ACHN (cell line): ENCODE measurements around the gene DLAT.
"Not testable (repeated sequence)": the region's sequence is repeated elsewhere in the genome, so short reads cannot be mapped to it uniquely, and the experiment has no call there.

Source experiments
- DNase-seq: peaks from one replicate; pipeline ENCODE4 v3.0.0-alpha.2; 2015
- in situ Hi-C: cut with HindIII; loops from 2 replicates; pipeline ENCODE4 v1.10.0; 2017; ENCODE audit warnings: low sequenced_read_pairs, low pct_ligation_motif_present, low pct_unique_long_range_greater_than_20kb

The DLAT gene

GRCh38 chr11:112042161-112042960 lies 17.2 kb downstream of the DLAT start:
- in situ Hi-C loops = no loop called here
- DNase-seq = peak; percentile 42

GRCh38 chr11:112042961-112043304 lies 17.7 kb downstream of the DLAT start:
- no peak for DNase-seq
- in situ Hi-C loops = no loop called here

GRCh38 chr11:112044961-112045360 lies 19.8 kb downstream of the DLAT start:
- DNase-seq = no peak
- in situ Hi-C loops = no loop called here

- in situ Hi-C loops, DNase-seq: not testable (repeated sequence)
Observed at GRCh38 chr11:112046647-112047046, 21.4 kb downstream of the DLAT start.

GRCh38 chr11:112048256-112048655 lies 23.0 kb downstream of the DLAT start:
- DNase-seq, in situ Hi-C loops: not testable (repeated sequence)

- no peak for DNase-seq
- in situ Hi-C loops = no loop called here
Observed at GRCh38 chr11:112049777-112050176, 24.6 kb downstream of the DLAT start.

- in situ Hi-C loops = no loop called here
- DNase-seq = no peak
Observed at GRCh38 chr11:112050721-112051120, 25.5 kb downstream of the DLAT start.

GRCh38 chr11:112051768-112052167 lies 26.6 kb downstream of the DLAT start:
- no peak for DNase-seq
- in situ Hi-C loops = no loop called here

GRCh38 chr11:112057170-112057569 lies 32.0 kb downstream of the DLAT start:
- in situ Hi-C loops = no loop called here

GRCh38 chr11:112058103-112058502 lies 32.9 kb downstream of the DLAT start:
- in situ Hi-C loops = no loop called here
- DNase-seq = no peak

More at GRCh38 chr11:112057170-112057569, 32.0 kb downstream of the DLAT start:
- peak; percentile 36 for DNase-seq

- in situ Hi-C loops = no loop called here
Observed at GRCh38 chr11:112062923-112063322, 37.7 kb downstream of the DLAT start.

GRCh38 chr11:112073941-112074811 lies 49.0 kb downstream of the DLAT start, which contains the start of the genes NKAPD1 and PIH1D2:
Gene NKAPD1, plus strand, starts transcription at chr11:112074299. Its CDS starts 1,276 bp downstream, at chr11:112075575.
Gene PIH1D2, minus strand, starts transcription at chr11:112074017. Its CDS starts 843 bp downstream, at chr11:112073174.
- in situ Hi-C loops = no loop called here
- DNase-seq = peak; percentile 82

More at GRCh38 chr11:112062923-112063322, 37.7 kb downstream of the DLAT start:
- DNase-seq = no peak

GRCh38 chr11:112082729-112083128 lies 57.5 kb downstream of the DLAT start:
- peak; percentile 68 for DNase-seq
- in situ Hi-C loops = no loop called here

GRCh38 chr11:112085822-112086421 lies 60.7 kb downstream of the DLAT start:
- DNase-seq = peak; percentile 26
- in situ Hi-C loops = no loop called here

- peak; percentile 96 for DNase-seq
- in situ Hi-C loops = no loop called here
Observed at GRCh38 chr11:112086422-112087191, 61.4 kb downstream of the DLAT start, which contains the start of the genes SDHD and TIMM8B. Gene SDHD, plus strand, starts transcription at chr11:112086873. Its CDS starts 35 bp downstream, at chr11:112086908. Gene TIMM8B, minus strand, starts transcription at chr11:112086756. Its CDS starts 33 bp downstream, at chr11:112086723.

- in situ Hi-C loops = no loop called here
- DNase-seq = peak; percentile 2
Observed at GRCh38 chr11:112087212-112087611, 62.0 kb downstream of the DLAT start.

- in situ Hi-C loops = not testable (repeated sequence)
Observed at GRCh38 chr11:112095302-112095701, 70.1 kb downstream of the DLAT start.

GRCh38 chr11:112096194-112096593 lies 71.0 kb downstream of the DLAT start:
- DNase-seq = no peak

More at GRCh38 chr11:112095302-112095701, 70.1 kb downstream of the DLAT start:
- DNase-seq = not testable (repeated sequence)

More at GRCh38 chr11:112096194-112096593, 71.0 kb downstream of the DLAT start:
- in situ Hi-C loops = no loop called here
